Stimulated activated CD8-positive, alpha-beta memory T cell treated with anti-CD3 and anti-CD28 coated beads, Interleukin-2, amount 100 ng/mL, for 1 hour (primary cell): ENCODE data around the gene ZNF710.

Experiments used
- DNase-seq, 2 donors: peaks; one replicate each; pipeline ENCODE4 v3.0.0-alpha.2; 2020; ENCODE audit warnings: low read depth in 2 of 2

The ZNF710 gene

DNA sequence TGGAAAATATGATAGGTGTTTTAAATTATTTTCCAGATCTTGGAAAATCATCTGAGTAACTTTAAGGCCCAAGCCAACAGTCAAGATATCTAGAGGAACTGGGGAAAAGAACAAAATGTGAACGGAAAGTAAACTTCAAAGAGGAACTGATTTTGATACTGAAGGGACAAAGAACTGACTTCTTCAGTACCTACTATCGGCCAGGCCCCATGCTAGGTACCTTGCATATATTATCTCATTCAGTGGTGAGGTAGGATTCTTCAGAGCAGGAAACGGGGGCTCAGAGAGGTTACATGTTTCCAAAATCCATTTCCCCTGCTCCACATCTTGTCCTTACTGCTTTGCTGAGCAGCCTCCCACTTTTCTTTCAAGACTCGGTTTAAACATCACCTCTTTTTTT, 9.8 kb upstream of the ZNF710 start:
- DNase-seq = no peak

GRCh38 chr15:89993349-89993748, 7.8 kb upstream of the ZNF710 start:
- no peak for DNase-seq

DNA sequence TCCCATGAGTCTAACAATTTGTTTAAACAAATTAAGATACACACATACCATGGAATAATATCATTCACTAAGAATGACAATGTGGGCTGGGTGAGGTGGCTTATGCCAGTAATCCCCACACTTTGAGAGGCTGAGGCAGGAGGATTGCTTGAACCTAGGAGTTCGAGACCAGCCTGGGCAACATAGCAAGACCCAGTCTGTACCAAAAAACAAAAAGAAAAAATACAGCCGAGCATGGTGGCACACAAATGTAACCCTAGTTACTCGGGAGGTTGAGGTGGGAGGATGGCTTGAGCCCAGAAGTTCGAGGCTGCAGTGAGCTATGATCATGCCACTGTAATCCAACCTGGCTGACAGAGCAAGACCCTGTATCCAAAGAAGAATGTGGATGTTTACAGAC, 4.0 kb upstream of the ZNF710 start:
- no peak for DNase-seq

GRCh38 chr15:89998141-89998661, 2.9 kb upstream of the ZNF710 start:
- DNase-seq = no peak

- DNase-seq = no peak
Measured at GRCh38 chr15:89998923-89999675, 2.0 kb upstream of the ZNF710 start.

- DNase-seq = no peak
Measured at GRCh38 chr15:89999676-90000185, 1.4 kb upstream of the ZNF710 start.

- DNase-seq = no peak
Measured at GRCh38 chr15:90000186-90001001, 730 bp upstream of the ZNF710 start.

DNA sequence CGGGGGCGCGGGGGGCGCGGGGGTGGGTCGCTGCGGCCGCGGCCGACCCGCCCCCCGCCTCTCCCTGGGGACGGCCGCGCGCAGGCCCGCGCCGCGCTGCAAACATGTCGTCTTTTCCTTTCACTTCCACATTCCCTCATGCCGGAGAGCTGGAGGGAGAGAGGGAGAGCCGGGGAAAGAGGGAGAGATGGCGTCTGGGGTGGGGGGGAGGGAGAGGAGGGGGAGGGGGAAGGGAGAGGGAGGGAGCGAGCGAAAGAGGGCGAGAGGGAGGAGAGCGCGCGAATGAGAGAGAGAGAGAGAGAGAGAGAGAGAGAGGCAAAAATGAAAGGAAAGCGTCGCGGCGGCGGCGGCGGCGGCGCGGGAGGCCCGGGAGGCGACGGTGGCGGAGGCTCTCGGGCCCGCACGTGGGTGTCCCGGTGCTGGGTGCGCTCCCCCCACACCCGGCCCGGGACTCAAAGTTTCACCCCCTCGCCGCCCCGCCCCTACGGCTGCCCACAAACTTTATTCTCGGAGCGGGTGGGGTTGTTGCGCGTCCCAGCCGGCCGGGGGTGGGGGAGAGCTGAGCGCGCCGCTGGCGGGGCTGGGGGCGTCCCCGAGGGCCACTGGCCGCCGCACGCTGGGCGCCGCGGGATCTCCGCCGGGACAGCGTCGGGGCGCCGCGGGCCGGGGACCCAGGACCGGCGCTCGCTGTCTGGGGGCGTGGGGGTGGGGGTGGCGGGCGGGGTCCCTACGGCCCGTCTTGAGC, 731 bp downstream of the ZNF710 start:
- peak; percentile 17 to 33 for DNase-seq

GRCh38 chr15:90002428-90002844, 1.3 kb downstream of the ZNF710 start:
- no peak for DNase-seq

- DNase-seq = no peak
Measured at GRCh38 chr15:90003736-90004135, 2.6 kb downstream of the ZNF710 start.

DNA sequence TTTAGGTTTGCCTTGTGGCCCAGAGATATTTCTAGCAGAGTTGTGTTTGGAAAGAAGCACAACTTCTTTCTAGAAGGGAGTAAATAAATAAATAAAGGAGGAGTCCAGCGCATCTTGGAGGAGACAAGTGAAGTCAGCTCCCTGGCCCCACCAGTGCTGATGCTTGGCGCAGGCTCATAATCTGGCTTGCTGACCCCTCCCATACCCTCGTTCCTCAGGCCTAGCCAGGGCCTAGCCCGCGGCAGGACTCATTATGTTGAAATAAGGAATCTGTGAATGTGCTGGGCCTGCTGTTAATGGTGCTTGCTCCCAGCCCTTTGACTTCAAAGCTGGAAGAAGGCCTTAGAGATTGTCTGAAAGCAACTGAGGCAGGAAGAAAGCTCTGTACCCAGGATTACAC, 3.1 kb downstream of the ZNF710 start:
- no peak for DNase-seq

DNA sequence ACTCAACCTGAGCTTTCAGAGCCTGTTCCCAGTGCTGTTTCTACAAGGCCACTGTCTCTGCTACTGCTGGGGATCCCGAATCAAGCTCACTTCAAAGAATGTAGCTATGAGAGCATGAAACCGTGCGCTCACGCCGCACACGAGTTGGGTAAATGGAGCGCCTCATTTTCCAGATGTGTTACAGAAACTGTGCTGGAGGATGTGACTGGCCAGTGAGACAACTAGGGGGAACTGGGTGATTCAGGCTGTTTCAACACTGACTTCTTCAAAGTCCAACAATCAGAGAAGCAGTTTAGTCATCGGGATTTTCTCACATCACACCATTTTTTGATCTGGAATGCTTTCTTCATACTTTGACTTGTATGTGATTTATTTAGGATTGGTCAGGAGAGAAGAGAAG, 3.5 kb downstream of the ZNF710 start:
- no peak for DNase-seq

DNA sequence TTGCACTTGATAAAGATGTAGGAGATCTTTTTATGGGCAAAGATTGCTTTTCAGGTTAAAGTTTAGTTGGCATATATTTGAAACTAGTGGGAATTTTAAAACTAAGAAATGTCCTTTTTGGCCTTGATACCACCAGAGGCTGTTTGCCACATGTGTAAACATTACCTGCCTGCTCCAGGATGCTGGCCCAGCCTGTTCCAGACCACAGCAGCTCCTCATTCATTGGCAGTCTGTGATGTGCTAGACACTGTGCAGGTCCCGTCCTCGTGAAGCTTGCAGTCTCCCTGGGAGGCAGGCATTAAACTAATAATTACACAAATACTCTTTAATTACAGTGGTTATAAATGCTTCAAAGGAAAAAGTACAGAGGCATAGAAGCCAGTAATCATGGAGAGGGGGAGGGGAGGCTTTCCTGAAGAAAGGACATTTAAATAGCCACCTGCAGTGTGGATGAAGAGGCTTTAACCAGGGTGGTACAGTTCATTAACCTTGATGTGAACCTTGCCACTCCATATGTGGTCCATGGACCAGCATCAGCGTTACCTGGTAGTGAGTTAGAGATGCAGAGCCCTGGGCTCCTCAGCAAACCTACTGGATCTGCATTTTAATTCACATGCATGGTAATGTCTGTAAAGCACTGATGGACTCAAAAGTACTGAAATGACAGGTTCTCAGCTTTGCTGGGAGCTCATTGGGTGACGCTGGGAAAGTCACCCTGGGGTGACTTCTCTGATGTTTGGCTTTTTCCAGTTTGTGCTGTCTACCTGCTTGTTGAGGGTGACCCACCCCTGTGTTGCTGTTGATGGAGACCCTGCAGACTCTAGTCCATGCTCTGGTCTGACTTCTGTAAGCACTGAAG, 5.3 kb downstream of the ZNF710 start:
- DNase-seq = no peak

- DNase-seq = no peak
Measured at GRCh38 chr15:90007076-90007460, 5.9 kb downstream of the ZNF710 start.

DNA sequence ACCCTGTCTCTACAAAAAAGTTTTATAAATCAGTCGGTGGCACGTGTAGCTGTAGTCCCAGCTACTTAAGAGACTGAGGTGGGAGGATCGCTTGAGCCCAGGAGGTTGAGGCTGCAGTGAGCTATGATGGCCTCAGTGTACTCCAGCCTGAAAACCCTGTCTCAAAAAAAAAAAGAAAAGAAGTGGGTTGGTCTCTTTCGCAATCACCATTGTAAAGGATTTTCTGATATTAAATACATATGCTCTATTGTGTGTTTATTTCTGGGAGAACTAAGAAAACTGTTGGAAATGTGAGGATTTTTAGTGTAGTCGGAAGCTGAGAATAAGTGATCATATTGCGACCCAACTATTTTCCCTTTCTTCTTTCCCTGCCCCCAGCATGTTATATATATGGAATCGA, 7.5 kb downstream of the ZNF710 start:
- no peak for DNase-seq

GRCh38 chr15:90009301-90010022, 8.3 kb downstream of the ZNF710 start:
- DNase-seq = no peak

DNA sequence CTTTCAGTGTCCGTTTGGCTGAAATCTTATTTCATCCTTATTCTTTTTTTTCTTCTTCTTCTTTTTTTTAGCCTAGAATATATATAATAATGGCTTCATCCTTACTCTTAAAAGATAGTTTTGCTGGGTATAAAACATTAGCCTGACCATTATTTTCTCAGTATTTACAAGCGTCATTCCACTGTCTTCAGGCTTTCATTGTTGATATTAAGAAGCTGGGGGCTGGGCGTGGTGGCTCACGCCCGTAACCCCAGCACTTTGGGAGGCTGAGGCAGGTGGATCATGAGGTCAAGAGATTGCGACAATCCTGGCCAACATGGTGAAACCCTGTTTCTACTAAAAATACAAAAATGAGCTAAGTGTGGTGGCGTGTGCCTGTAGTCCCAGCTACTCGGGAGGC, 10.6 kb downstream of the ZNF710 start:
- no peak for DNase-seq

DNA sequence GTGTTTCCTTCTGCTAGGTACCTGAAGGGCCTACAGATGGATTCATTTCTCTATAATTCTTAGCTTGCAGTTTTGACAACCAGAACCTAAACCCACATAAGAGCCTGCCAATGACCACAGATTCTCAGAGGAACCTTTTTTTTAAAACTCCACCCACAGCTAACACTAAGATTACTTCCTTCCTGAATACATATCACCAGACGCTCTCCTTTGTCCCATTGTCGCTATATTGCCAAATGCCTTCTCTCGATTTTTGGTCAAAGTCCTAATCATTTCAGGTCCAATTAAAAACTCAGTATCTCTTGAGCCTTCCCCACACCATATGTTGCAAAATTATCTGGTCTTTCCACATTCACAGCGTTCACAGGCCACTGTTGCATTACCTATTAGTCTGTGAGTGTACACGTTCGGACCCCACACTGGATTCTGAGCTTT, 12.4 kb downstream of the ZNF710 start:
- DNase-seq = no peak

DNA sequence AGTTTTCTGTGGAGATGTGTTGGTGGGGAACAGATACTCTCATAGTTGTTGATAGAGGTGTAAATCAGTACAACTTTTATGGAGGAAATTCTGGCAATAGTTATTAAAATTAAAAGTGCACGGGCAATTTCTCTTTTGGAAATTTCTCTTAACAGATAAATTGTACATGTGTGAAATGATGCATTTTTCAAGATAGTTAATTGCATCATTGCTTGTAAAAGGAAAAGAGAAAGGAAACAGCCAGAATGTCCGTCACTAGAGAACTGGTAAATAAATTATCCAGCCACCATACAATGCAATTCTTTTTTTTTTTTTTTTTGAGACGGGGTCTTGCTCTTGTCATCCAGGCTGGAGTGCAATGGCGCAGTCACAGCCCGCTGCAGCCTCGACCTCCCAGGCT, 14.2 kb downstream of the ZNF710 start:
- DNase-seq = no peak

DNA sequence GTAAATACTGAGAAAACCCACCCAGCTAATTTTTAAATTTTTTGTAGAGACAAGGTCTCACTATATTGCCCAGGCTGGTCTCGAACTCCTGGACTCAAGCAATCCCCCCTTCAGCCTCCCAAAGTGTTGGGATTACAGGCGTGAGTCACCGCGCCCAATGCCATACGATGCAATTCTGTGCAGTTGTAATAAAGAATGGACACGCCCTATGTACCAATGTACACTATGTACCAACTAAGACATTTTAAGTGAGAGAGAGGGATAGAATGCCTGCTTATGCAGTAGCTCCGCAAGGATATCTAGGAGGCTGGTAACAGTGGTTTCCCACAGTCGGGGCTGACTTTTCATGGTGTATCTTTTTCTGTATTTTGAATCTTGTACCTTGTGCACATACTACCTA, 14.6 kb downstream of the ZNF710 start:
- DNase-seq = no peak
